Activated CD8-positive, alpha-beta memory T cell treated with anti-CD3 and anti-CD28 coated beads for 24 hours (primary cell): ENCODE measurements around the gene SLC23A2.
"Not testable (repeated sequence)": the region's sequence is repeated elsewhere in the genome, so short reads cannot be mapped to it uniquely, and the experiment has no call there.

ENCODE experiments used
- DNase-seq: peaks from one replicate; pipeline ENCODE4 v3.0.0-alpha.2; 2020

SLC23A2 gene

GRCh38 chr20:4897600-4897999 lies 103.7 kb downstream of the SLC23A2 start:
- no peak for DNase-seq

- DNase-seq = no peak
Observed at GRCh38 chr20:4896971-4897497, 104.3 kb downstream of the SLC23A2 start.

- no peak for DNase-seq
Observed at GRCh38 chr20:4896119-4896702, 105.1 kb downstream of the SLC23A2 start.

- DNase-seq = no peak
Observed at GRCh38 chr20:4894981-4895381, 106.3 kb downstream of the SLC23A2 start.

GRCh38 chr20:4894409-4894808 lies 106.9 kb downstream of the SLC23A2 start:
- DNase-seq = no peak

- no peak for DNase-seq
Observed at GRCh38 chr20:4893709-4894108, 107.6 kb downstream of the SLC23A2 start.

GRCh38 chr20:4891997-4892396 lies 109.3 kb downstream of the SLC23A2 start:
- no peak for DNase-seq

- DNase-seq = no peak
Observed at GRCh38 chr20:4891190-4891763, 110.0 kb downstream of the SLC23A2 start.

- DNase-seq = no peak
Observed at GRCh38 chr20:4889446-4889845, 111.9 kb downstream of the SLC23A2 start.

- DNase-seq = peak; percentile 24
Observed at GRCh38 chr20:4887586-4887985, 113.7 kb downstream of the SLC23A2 start.

GRCh38 chr20:4886771-4887527 lies 114.4 kb downstream of the SLC23A2 start:
- peak; percentile 46 for DNase-seq

- peak; percentile 26 for DNase-seq
Observed at GRCh38 chr20:4885877-4886276, 115.4 kb downstream of the SLC23A2 start.

GRCh38 chr20:4883546-4883945 lies 117.8 kb downstream of the SLC23A2 start:
- DNase-seq = peak; percentile 28

- DNase-seq = peak; percentile 28
Observed at GRCh38 chr20:4883051-4883450, 118.3 kb downstream of the SLC23A2 start.

GRCh38 chr20:4881006-4881730 lies 120.1 kb downstream of the SLC23A2 start:
- no peak for DNase-seq

GRCh38 chr20:4880051-4880450 lies 121.3 kb downstream of the SLC23A2 start:
- no peak for DNase-seq

- not testable (repeated sequence) for DNase-seq
Observed at GRCh38 chr20:4878099-4878498, 123.2 kb downstream of the SLC23A2 start.

- DNase-seq = no peak
Observed at GRCh38 chr20:4876731-4877130, 124.6 kb downstream of the SLC23A2 start.

- DNase-seq = no peak
Observed at GRCh38 chr20:4876301-4876700, 125.0 kb downstream of the SLC23A2 start.

GRCh38 chr20:4875578-4876067 lies 125.7 kb downstream of the SLC23A2 start:
- no peak for DNase-seq

- DNase-seq = no peak
Observed at GRCh38 chr20:4873396-4873795, 127.9 kb downstream of the SLC23A2 start.

GRCh38 chr20:4871486-4871885 lies 129.8 kb downstream of the SLC23A2 start:
- DNase-seq = peak; percentile 32

GRCh38 chr20:4870906-4871305 lies 130.4 kb downstream of the SLC23A2 start:
- DNase-seq = no peak
